ENCODE results near the gene TTLL4.

TTLL4 gene

DNA sequence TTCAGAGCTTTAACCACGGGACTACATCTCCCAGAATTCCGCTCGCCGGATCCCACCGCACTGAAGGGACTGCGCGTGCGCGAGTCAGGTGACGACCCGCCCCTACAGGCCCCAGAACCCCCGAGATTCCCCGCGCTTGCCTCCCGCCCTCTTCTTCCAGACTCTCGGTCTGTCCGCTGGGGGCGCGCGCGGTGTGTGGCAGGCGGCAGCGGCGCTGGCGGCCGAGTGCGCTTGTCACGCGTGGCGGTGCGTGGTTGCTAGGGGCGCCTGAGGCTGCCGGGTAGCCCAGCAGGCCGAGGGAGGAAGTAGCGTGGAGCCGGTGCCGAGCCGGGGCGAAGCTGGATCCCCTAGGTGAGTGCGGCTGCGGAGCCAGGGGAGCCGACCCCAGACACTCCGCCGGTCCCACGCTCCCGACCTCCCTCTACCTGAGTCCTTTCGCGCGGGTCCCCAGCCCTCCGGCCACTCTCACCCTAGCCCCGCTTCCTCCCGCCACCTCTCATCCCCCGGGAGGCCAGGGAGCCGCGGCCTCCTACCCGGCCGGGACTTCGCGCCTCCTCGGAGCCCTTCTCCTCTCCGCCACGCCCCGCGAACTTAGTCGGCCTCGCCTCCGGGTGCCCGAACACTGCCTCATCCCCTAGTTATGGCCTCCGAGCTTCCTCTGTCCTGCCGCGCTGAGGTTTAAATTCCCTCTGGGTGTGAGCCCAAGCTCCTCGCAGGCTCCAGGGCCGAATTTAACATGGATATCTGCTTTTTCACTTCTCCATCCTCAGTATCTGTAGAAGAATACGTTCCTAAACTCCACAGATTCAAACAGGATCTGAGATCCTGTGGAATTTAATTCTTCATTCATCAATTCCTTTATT lies at the start of gene TTLL4:
Gene TTLL4, plus strand, starts transcription at position 149 of the 863 bp plus-strand sequence. CDS start 26,842 bp downstream, outside the sequence.
- peak; percentile 70 for DNase-seq

- DNase-seq, result no peak
These were observed 48.3 kb upstream of the TTLL4 start for GRCh38 chr2:218662377-218662776.

GRCh38 chr2:218662827-218663226 lies 47.8 kb upstream of the TTLL4 start:
- no peak for DNase-seq

DNA sequence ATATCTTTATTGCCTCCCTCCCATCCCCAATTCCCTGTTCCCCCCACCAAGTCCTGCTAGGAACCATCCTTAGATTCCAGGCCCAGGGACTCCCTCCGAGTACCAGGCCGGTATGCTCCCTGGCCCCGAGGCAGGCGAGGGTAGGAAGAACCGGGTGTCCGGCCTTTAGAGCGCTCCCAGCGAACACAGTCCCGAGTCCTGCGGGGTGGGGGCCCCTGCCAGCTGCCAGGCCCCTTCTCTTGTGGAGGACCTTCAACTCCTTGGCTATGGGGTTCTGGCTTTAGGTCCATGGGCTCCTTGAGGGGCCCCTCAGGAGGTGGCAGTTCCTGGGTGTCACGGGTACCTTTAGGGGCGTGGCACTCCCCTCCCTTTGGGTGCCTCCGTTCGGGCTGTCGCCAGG lies 46.7 kb upstream of the TTLL4 start:
- no peak for DNase-seq

GRCh38 chr2:218664653-218665052 lies 46.0 kb upstream of the TTLL4 start:
- DNase-seq, result no peak

DNA sequence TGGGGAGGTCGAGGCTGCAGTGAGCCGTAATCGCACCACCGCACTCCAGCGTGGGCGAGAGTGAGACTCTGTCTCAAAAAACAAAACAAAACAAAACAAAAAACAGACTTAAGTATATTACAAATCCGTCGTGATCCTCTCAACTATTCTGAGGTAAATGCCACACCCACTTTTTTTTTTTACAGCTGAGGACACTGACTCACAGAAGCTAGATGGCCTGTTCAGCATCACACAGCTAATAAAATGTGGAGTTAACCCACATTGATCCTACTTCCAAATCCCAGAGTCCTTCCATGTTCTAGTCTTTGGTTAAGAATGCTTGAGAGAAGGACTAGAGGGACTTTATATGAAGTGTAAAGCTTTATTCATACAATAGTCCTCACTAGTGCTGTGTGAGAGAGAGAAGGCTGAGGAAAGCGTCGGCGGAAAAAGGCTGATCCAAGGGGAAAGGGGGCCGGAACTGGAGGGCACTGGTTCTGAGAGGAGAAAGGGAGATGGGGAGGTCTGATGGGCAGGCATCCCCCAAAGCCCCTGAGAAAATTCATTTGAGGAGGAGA lies 39.5 kb upstream of the TTLL4 start:
- no peak for DNase-seq

DNA sequence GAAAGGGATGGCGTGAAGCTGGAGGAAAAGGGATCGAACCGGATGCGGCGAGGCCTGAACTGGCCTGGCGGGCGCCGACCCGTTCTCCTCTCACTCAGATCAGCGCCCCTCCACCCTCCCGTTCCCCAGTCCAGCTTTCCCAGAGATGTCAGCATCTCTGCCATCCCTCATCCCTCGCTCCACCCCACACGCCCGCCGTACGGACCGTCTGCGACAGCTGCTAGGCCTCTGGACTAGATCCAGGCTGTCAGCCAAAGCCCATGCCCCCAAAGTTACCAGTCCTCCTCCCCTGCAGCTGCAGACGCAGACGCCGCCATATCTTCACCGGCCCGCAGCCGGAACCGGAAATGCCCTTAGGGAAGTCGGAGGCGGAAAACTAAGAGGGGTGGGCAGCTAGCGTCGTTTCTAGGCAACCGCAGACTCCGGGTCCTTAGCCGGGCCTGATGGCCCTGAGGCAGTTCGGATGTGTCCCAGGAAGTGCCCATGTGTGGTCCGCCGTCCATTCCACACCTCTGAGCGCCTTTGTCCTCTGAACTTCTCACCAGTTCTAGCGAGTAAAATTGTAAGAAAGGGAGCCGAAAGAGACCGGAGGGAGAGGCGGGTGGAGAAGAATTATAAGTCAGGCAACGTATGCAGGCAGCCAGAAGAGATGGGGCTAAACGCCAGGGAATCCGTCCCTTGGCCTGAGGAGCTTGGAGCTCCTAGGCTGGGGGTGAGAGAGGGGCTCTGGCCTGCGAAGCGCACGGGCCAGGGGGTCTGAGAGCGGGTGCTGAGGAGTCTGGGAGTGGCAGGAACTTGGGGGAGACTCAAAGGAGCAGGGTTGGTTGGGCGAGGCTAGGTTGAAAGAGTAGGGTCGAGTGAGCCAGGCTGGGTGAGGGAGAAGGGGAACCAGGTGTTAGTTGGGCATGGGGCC lies 38.7 kb upstream of the TTLL4 start, which contains the start of the genes RNF25 and STK36:
Gene RNF25, minus strand, starts transcription at position 349 of the 913 bp plus-strand sequence. Its CDS starts 32 bp downstream, at position 317.
Gene STK36, plus strand, starts transcription at position 433 of the 913 bp plus-strand sequence. CDS start 744 bp downstream, outside the sequence.
- peak; percentile 54 for DNase-seq

- DNase-seq, result no peak
These were observed 31.5 kb upstream of the TTLL4 start for GRCh38 chr2:218679119-218679518.

GRCh38 chr2:218680061-218680460 lies 30.6 kb upstream of the TTLL4 start:
- no peak for DNase-seq

DNA sequence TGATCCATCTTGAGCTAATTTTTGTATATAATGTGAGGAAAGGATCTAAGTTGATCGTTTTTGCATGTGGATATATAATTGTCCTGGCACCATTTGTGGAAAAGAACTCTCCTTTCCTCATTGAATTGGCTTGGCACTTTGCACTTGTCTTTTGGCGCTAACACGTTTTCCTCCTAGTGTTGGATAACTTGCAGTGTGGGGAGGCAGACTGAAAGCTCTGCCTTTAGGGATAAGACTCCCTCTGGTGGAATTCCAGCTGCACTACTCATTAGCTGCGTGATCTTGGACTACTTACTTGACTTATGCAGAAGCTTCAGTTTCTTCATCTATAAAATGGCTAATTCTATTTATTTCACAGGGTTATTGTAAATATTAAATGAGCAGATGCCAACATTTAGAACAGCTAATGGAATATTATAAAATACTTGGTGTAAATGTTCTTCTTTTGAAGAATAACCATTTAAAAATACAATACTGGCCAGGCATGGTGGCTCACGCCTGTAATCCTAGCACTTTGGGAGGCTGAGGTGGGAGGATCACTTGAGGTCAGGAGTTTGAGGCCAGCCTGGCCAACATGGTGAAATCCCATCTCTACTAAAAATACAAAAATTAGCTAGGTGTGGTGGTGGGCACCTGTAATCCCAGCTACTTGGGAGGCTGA lies 23.1 kb upstream of the TTLL4 start:
- DNase-seq, result peak; percentile 46

- no peak for DNase-seq
These were observed 19.4 kb upstream of the TTLL4 start for GRCh38 chr2:218691234-218691633.

DNA sequence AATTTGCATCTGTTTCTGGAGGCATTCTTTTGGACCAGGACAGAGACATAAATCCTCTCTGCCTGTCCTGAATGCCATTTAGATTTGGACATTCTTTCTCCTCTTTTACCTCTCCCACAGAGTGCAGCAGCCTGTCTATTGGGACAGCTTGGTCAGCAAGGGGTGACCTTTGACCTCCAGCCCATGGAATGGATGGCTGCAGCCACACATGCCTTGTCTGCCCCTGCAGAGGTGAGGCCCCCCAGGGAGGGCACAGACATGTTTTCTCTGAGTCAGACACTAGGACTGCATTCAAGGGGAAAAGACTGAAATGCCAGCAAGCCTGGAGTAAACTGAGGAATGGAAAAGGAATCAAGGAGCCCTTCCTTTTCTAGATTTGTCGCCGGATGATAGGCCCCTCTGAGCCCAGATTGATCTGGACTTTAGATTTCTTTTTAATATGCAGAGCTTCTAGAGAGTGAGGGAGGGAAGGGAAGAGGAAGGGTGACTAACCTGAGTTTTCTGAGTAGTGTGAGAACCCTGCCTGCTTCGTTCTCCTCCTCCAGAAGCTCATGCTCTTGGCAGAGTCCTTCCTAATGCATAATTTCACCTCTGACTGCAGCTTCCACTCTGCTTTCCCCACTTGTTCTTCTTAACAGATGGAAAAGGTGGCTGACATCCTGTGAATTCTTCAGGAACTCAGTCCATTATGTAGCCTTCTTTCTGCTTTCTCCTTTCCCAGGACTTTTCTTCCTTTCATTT lies 16.1 kb upstream of the TTLL4 start:
- no peak for DNase-seq

- DNase-seq, result no peak
These were observed 11.8 kb upstream of the TTLL4 start for GRCh38 chr2:218698885-218699284.

DNA sequence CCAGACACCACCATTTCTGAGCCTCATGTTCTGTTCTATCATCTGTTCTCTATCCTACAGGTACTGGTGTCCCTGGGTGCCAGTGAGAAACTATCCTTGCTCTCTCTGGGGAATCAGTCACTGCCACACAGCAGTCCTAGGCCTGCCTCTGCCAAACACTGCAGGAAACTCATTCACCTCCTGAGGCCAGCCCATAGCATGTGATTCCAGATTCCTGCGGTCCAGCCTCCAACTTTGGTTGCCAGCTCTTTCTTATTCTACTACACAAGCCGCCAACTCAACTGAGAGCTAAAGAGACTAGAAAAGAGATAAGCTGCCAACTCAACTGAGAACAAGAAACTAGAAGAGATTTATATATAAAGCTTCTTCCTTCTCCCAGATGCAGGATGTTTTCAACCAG lies 8.8 kb upstream of the TTLL4 start:
- no peak for DNase-seq

DNA sequence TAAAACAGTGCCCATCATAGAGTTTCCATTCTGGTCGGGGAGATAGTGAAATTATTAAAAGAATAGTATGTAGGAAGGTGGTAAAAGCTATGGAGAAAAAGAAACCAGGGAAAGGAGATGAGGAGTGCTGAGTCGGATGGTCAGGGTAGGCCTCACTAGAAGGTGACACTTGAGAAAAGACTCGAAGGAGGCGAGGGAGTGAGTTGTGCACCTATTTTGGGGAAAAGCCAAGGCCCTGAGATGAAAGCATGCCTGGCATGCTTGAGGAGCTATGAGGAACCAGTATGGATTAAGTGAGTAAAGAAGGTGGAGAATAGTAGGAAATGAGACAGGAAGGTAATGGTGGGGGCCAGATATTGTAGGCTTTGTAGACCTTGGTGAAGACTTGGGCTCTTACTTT lies 7.3 kb upstream of the TTLL4 start:
- no peak for DNase-seq

DNA sequence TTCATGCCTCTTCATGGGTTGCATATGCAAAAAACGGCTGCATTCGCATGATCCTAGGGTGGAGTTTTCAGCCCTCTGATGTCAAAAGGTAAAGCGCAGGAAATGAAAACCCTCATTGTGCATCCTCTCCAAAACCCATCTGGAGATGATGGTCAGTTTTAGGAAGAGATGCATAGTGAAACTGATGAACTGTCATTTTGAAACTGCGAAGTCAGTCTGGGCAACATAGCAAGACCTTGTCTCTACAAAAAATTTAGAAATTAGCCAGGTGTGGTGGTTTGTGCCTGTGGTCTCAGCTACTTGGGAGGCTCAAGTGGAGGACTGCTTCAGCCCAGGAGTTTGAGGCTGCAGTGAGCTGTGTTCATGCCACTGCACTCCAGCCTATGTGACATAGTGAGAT lies 2.5 kb upstream of the TTLL4 start:
- no peak for DNase-seq

DNA sequence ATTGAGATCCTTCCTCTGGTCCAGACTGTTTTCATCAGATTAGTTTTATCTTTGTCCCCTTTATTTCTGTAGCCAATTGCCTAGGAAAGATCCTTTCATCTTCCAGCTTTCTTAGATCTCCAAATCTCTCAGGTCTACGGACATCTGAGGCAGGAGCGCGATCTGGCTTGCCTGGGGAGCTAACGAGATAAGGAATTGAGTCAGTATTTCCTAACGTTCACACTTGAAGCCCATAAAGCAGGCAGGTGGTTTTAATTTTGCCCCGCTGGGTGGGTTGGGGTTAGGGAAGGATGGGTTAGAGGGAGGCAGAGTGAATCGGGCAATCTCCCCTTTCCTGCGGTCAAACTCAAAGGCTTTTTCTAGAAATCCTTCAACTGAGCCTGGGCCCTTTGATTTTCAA lies 727 bp upstream of the TTLL4 start:
- DNase-seq, result no peak

- DNase-seq, result no peak
These were observed 325 bp upstream of the TTLL4 start for GRCh38 chr2:218710334-218710686.

DNA sequence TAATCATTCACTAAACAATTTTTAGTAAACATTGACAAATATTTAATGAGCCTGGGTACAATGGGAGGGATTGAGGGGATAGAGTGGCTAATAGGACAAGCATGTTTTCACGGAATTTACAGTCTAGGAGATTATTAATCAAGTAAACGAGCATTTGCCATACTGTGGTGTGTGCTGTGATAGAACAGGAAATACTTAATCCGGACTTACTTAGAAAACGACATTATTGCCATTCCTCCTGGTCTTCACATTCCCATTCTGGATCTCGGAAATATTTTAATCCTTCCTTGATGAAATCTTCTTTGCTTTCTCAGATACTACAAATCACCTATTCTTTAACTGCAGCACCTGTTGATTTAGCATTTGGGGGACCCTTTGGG lies 905 bp downstream of the TTLL4 start:
- DNase-seq, result peak; percentile 3

DNA sequence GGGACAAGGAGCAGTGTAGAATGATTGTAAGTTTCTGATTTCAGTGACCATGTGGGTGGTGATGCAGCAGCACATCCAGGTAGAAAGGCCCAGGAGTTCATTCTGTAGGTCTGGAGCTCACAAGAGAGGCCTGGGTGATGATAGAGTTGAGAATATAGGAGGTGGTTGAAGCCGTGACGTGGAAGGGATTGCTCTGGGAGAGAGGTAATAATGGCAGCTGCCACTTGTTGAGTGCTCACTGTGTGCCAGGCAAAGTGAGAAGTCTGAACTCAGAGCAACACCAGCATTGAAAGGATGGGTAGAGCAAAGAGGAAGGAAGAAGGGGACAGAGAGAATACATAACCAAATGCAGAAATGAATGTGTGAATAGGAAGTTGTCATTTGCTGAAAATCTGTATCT lies 3.3 kb downstream of the TTLL4 start:
- no peak for DNase-seq

GRCh38 chr2:218716070-218716469 lies 5.4 kb downstream of the TTLL4 start:
- DNase-seq, result no peak

GRCh38 chr2:218717262-218717661 lies 6.6 kb downstream of the TTLL4 start:
- DNase-seq, result no peak
